ENCODE data around the gene SEMA4B. TPM values are rescaled to one million over a fixed set of nuclear protein-coding genes. Genes with fewer than 3 reads are reported as not detected.
A peak's percentile ranks its signal among the peaks of the same experiment; 100 is the strongest.

SEMA4B gene
- total RNA-seq, 1 donor from 2014 or later: 23.3 TPM

DNA sequence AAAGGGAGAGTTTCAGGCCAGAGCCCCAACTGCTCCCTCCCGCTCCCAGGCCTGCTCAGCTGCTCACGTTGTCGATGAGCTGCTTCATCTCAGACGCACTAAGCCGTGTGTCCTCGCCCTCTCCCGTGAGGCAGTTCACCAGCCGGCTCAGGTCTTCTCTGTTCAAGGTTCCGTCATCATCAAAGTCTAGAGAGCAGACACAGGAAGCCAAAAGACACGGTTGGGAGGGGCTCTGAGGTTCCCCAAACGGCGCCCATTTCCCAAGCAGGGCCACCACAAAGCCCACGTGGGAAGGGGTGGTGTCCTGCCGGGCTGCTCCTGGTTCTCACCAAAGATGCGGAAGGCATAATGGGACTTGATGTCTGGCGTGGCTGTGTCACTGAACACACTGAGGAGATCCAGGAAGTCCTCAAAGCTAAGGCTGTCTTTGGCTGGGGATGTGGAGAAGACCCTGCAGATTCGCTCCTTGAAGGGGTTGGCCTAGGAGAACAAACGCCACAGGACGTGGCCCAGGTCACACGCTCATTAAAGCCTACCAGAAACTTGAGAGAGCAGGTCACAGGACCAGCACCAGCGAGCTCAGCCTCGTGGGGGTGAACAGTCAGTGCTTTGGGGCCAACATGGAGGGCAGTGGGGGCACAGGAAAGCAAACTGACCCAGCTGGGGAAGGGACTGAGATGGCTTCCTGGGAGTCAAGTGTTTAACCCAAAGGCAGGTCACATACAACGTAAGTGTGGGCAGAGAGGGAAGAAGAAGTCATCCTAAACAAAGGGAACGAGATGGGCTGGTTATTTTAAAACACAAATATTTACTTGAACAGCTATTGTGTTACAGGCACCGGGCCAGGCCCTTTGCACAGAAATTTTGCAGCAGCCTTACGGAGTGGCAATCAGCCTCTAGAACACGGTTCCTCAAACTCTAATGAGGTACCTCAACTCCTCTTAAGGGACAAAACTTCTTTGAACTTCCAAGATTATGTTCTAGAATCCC is 30.2 kb downstream of the SEMA4B start:
- TF ChIP-seq, protein P1, sequence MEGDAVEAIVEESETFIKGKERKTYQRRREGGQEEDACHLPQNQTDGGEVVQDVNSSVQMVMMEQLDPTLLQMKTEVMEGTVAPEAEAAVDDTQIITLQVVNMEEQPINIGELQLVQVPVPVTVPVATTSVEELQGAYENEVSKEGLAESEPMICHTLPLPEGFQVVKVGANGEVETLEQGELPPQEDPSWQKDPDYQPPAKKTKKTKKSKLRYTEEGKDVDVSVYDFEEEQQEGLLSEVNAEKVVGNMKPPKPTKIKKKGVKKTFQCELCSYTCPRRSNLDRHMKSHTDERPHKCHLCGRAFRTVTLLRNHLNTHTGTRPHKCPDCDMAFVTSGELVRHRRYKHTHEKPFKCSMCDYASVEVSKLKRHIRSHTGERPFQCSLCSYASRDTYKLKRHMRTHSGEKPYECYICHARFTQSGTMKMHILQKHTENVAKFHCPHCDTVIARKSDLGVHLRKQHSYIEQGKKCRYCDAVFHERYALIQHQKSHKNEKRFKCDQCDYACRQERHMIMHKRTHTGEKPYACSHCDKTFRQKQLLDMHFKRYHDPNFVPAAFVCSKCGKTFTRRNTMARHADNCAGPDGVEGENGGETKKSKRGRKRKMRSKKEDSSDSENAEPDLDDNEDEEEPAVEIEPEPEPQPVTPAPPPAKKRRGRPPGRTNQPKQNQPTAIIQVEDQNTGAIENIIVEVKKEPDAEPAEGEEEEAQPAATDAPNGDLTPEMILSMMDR (IDR thresholded peaks at IDR 0.05): no peak
- Mint-ChIP-seq H3K27ac (ENCODE audit: unreplicated experiment) (no peak overlapping the region), H3K36me3 (ENCODE audit: unreplicated experiment) (peaks cover 20% of the 10 kb centered on the region), H3K27me3 (ENCODE audit: unreplicated experiment) (no peaks in the 10 kb centered on the region), H3K9me3 (ENCODE audit: unreplicated experiment) (no peaks in the 10 kb centered on the region), H3K4me1 (ENCODE audit: unreplicated experiment) (peaks cover 17% of the 10 kb centered on the region), H3K4me3 (ENCODE audit: unreplicated experiment) (peak overlapping the region; percentile 4)
- DNase-seq (ENCODE audit: extremely low spot score, unreplicated experiment): no peak

DNA sequence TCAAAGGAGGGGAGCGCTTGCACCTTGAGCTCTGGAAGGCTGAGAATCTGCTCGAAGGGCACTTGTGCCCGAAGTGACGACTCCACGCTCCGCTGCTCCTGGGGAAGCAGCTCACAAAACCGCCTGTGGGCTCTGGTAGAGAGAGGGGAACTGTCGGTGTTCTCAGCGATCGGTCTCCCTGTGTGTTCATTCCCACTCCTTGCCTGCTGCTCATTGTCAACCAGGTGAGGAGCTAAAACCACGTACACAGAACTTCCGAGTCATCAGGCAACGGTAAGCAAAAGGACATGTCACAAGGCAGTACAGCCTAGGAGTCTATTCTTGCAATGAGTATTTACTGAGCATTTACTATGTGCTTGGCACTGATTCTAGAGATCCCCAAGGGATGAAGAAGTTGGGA is 31.1 kb downstream of the SEMA4B start:
- Mint-ChIP-seq H3K4me1 (ENCODE audit: unreplicated experiment) (peaks cover 17% of the 10 kb centered on the region), H3K36me3 (ENCODE audit: unreplicated experiment) (peaks cover 18% of the 10 kb centered on the region), H3K27me3 (ENCODE audit: unreplicated experiment) (no peaks in the 10 kb centered on the region), H3K27ac (ENCODE audit: unreplicated experiment) (no peak overlapping the region), H3K9me3 (ENCODE audit: unreplicated experiment) (no peaks in the 10 kb centered on the region), H3K4me3 (ENCODE audit: unreplicated experiment) (peak overlapping the region; percentile 79)
- DNase-seq (ENCODE audit: extremely low spot score, unreplicated experiment): no peak
- TF ChIP-seq, protein P1 (IDR thresholded peaks at IDR 0.05): no peak

- Mint-ChIP-seq H3K27ac (ENCODE audit: unreplicated experiment) (peak overlapping the region; percentile 64), H3K9me3 (ENCODE audit: unreplicated experiment) (no peaks in the 10 kb centered on the region), H3K4me1 (ENCODE audit: unreplicated experiment) (peaks cover 17% of the 10 kb centered on the region), H3K4me3 (ENCODE audit: unreplicated experiment) (peak overlapping the region; percentile 79), H3K27me3 (ENCODE audit: unreplicated experiment) (no peaks in the 10 kb centered on the region), H3K36me3 (ENCODE audit: unreplicated experiment) (peaks cover 17% of the 10 kb centered on the region)
- TF ChIP-seq, protein P1 (IDR thresholded peaks at IDR 0.05): peak; percentile 56
- DNase-seq (ENCODE audit: extremely low spot score, unreplicated experiment): no peak
These were observed 31.8 kb downstream of the SEMA4B start for GRCh38 chr15:90232941-90233386.

DNA sequence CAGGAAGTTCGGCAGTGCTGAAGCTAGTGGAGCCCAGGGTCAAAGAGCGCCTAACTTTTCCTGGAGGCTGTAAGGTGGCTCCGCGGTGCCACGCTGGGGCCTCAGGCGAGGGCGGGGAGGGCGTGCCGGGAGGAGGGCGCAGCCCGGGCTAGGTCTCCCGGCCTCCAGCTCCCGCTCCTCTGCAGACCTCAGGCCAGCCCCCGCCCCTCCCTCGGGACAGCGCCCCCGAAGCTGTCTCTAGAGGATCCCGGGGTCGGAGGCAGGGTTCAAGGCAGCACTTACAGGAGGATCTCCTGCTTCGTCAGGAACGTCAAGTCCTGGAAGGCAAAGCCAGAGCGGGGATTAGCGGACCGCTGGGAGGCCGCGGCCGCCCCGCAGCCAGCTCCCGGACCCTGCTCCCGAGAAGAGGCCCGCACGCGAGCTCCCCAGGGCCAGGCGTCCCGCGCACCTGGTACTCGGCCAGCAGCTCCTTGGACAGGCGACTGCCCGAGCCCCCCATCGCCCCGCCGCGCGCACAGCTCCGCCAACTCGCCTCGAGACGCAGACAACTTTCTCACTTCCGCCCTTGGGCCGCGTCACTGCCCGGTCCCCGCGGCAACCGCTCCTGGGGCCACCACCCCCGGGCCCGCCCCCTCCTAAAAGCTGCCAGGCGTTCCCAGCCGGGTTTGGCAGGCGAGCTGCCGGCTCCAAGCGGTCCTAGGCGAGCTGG is 32.4 kb downstream of the SEMA4B start, which contains the start of gene CIB1:
Gene CIB1, minus strand, starts transcription at position 555 of the 709 bp plus-strand sequence. Its CDS starts 56 bp downstream, at position 499.
- Mint-ChIP-seq H3K36me3 (ENCODE audit: unreplicated experiment) (peaks cover 22% of the 10 kb centered on the region), H3K4me1 (ENCODE audit: unreplicated experiment) (peaks cover 17% of the 10 kb centered on the region), H3K27ac (ENCODE audit: unreplicated experiment) (peak within 1 kb of the TSS; percentile 73), H3K9me3 (ENCODE audit: unreplicated experiment) (no peaks in the 10 kb centered on the region), H3K27me3 (ENCODE audit: unreplicated experiment) (no peaks in the 10 kb centered on the region), H3K4me3 (ENCODE audit: unreplicated experiment) (peak within 1 kb of the TSS; percentile 79)
- peak; percentile 99 for DNase-seq (ENCODE audit: extremely low spot score, unreplicated experiment)
- TF ChIP-seq, protein P1 (IDR thresholded peaks at IDR 0.05): no peak

Measured in osteocyte (in vitro differentiated cells).